Measurements from ENCODE around the gene LYZL4. TPM values are rescaled to one million over a fixed set of nuclear protein-coding genes. Genes with fewer than 3 reads are reported as not detected.

LYZL4 gene
- polyA plus RNA-seq, 1 experiment = not detected

DNA sequence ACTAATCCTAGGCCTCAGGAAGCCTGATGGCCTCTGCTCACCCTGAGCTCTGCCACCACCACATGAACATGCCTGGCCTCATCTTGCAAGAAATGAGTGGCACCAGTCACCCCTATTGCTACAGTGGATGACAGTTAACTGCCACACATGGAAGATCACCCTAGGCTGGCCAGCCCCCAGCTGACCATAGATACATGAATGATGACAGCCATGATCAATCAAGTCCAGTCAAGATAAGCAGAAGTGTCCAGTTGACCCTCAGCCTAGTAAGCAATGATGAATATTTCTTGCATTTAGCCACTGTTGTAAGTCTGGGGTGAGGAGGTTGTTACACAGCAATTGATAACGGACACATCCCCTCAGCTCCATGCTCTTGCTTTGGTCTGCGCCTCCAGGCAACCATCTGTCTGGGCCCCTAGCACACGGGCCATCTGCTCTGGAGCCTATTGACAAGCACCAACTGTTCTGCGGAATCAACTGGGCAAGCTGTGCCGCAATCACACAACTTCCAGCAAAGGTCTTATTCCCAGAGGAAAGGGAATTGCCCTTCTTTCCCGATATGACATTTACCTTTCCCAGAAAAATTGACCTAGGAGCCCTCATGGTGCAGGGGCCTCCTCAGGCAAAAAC, 2.2 kb upstream of the LYZL4 start:
- Histone ChIP-seq H3K4me3 (ENCODE audit: low read depth, low read length) (no peak overlapping the region), H3K27me3 (ENCODE audit: control insufficient read depth, insufficient read depth, low read length) (peaks cover 4% of the 10 kb centered on the region), H3K9me3 (ENCODE audit: control insufficient read depth, insufficient read depth, low read length) (no peaks in the 10 kb centered on the region), H3K27ac (ENCODE audit: low read depth, low read length) (no peak overlapping the region)
- TF ChIP-seq, protein P1, sequence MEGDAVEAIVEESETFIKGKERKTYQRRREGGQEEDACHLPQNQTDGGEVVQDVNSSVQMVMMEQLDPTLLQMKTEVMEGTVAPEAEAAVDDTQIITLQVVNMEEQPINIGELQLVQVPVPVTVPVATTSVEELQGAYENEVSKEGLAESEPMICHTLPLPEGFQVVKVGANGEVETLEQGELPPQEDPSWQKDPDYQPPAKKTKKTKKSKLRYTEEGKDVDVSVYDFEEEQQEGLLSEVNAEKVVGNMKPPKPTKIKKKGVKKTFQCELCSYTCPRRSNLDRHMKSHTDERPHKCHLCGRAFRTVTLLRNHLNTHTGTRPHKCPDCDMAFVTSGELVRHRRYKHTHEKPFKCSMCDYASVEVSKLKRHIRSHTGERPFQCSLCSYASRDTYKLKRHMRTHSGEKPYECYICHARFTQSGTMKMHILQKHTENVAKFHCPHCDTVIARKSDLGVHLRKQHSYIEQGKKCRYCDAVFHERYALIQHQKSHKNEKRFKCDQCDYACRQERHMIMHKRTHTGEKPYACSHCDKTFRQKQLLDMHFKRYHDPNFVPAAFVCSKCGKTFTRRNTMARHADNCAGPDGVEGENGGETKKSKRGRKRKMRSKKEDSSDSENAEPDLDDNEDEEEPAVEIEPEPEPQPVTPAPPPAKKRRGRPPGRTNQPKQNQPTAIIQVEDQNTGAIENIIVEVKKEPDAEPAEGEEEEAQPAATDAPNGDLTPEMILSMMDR (IDR thresholded peaks at IDR 0.05; ENCODE audit: low read depth, low read length) = no peak
- CTCF ChIA-PET = no interaction called here
- DNase-seq (ENCODE audit: low read depth, low spot score) = no peak
- POLR2A ChIA-PET = no interaction called here

DNA sequence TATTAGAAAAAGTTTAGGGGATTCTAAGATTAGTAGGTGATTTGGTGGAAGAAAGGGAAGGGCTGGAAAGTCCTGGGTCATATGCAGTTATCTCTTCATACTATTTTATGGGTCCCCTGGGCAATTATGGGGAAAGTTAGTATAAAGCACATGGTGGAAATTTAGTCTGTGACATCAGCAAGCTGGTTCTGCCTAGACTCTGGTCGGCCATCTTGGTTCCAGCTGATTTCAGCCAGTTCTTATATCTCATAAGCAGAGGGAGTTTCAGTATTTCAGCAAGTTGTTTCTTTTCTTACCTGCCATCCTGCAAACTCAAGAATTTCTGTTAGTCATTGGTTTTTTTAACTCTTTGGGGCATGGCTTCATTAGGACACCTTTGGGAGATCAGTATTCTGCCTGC, 1.0 kb upstream of the LYZL4 start:
- POLR2A ChIA-PET = no interaction called here
- DNase-seq (ENCODE audit: low read depth, low spot score) = no peak
- TF ChIP-seq, protein P1 (IDR thresholded peaks at IDR 0.05; ENCODE audit: low read depth, low read length) = no peak

DNA sequence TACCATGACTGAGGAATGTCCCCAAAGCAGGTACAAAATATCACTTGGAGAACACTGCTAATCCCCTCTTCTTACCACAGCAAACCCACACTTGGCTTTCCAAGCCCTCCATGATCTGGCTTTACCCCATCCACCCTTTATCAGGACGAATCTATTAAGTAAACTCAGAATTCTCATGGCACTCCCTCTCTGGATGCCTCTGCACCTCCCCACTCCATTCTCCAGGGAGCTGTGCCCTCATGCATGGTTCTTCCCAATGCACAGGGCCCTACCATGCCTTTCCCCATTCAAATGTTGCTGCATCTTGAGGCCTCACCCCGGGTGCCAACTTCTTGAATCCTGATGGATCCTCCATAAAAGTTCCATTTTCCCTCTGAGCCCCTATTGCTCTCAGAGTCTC, 2.3 kb downstream of the LYZL4 start:
- H3K27ac ChIP-seq (ENCODE audit: low read depth, low read length) = no peak overlapping the region
- TF ChIP-seq, protein P1 (IDR thresholded peaks at IDR 0.05; ENCODE audit: low read depth, low read length) = no peak
- POLR2A ChIA-PET = no interaction called here
- CTCF ChIA-PET = no interaction called here
- peaks cover 3% of the 10 kb centered on the region for H3K27me3 ChIP-seq (ENCODE audit: control insufficient read depth, insufficient read depth, low read length)
- no peaks in the 10 kb centered on the region for H3K9me3 ChIP-seq (ENCODE audit: control insufficient read depth, insufficient read depth, low read length)
- DNase-seq (ENCODE audit: low read depth, low spot score) = no peak
- no peak overlapping the region for H3K4me3 ChIP-seq (ENCODE audit: low read depth, low read length)

More for the DNA sequence above, 1.0 kb upstream of the LYZL4 start:
- H3K9me3 ChIP-seq (ENCODE audit: control insufficient read depth, insufficient read depth, low read length) = no peaks in the 10 kb centered on the region
- no peak overlapping the region for H3K27ac ChIP-seq (ENCODE audit: low read depth, low read length)
- peaks cover 4% of the 10 kb centered on the region for H3K27me3 ChIP-seq (ENCODE audit: control insufficient read depth, insufficient read depth, low read length)
- no peak overlapping the region for H3K4me3 ChIP-seq (ENCODE audit: low read depth, low read length)
- CTCF ChIA-PET = no interaction called here

DNA sequence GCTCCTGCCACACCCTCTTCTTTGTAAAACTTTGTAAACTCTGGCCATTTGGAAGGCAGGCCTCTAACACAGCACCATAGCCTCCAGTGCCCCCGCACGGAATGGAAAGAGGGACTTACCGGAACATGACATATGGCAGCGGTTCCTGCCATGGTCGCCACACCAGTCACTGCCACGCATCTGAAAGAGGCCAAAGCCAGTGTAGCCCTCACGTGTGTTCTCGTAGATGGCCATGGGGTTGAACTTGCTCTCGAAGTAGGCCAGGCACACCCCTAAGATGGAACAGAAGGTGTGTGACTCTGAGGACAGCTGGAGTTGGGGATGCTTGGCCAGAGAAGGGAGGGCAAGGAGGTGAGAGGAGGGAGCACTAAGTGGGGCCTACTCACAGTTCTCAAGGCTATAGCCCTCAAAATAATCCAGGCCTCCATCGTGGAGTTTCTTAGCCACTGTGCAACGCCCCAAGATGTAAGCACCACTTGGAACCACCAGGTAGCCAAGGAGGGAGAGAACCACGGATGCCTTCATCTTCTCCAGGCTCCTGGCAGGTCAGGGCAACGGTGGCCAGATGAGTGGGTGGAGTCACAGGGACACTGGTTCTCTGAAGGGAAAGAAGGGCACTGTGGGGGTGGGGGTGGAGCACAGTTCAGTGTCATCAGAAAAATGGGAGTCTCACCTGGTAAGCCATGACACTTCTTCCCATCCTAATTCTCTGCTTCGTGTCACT, 3.5 kb downstream of the LYZL4 start:
- Histone ChIP-seq H3K4me3 (ENCODE audit: low read depth, low read length) (no peak overlapping the region), H3K27me3 (ENCODE audit: control insufficient read depth, insufficient read depth, low read length) (no peaks in the 10 kb centered on the region), H3K9me3 (ENCODE audit: control insufficient read depth, insufficient read depth, low read length) (no peaks in the 10 kb centered on the region), H3K27ac (ENCODE audit: low read depth, low read length) (no peak overlapping the region)
- CTCF ChIA-PET = no interaction called here
- TF ChIP-seq, protein P1 (IDR thresholded peaks at IDR 0.05; ENCODE audit: low read depth, low read length) = no peak
- DNase-seq (ENCODE audit: low read depth, low spot score) = no peak
- POLR2A ChIA-PET = no interaction called here

GRCh38 chr3:42405857-42406256, 4.6 kb downstream of the LYZL4 start:
- Histone ChIP-seq H3K27me3 (ENCODE audit: control insufficient read depth, insufficient read depth, low read length) (no peaks in the 10 kb centered on the region), H3K4me3 (ENCODE audit: low read depth, low read length) (no peak overlapping the region), H3K9me3 (ENCODE audit: control insufficient read depth, insufficient read depth, low read length) (no peaks in the 10 kb centered on the region), H3K27ac (ENCODE audit: low read depth, low read length) (no peak overlapping the region)
- TF ChIP-seq, protein P1 (IDR thresholded peaks at IDR 0.05; ENCODE audit: low read depth, low read length) = no peak
- DNase-seq (ENCODE audit: low read depth, low spot score) = no peak
- ChIA-PET CTCF (no interaction called here), POLR2A (no interaction called here)
